ENCODE measurements around the gene NEU2. TPM values are rescaled to one million over a fixed set of nuclear protein-coding genes. Genes with fewer than 3 reads are reported as not detected.
A peak's percentile ranks its signal among the peaks of the same experiment; 100 is the strongest.

The NEU2 gene
- total RNA-seq, 2 donors from 2014 or later = not detected

DNA sequence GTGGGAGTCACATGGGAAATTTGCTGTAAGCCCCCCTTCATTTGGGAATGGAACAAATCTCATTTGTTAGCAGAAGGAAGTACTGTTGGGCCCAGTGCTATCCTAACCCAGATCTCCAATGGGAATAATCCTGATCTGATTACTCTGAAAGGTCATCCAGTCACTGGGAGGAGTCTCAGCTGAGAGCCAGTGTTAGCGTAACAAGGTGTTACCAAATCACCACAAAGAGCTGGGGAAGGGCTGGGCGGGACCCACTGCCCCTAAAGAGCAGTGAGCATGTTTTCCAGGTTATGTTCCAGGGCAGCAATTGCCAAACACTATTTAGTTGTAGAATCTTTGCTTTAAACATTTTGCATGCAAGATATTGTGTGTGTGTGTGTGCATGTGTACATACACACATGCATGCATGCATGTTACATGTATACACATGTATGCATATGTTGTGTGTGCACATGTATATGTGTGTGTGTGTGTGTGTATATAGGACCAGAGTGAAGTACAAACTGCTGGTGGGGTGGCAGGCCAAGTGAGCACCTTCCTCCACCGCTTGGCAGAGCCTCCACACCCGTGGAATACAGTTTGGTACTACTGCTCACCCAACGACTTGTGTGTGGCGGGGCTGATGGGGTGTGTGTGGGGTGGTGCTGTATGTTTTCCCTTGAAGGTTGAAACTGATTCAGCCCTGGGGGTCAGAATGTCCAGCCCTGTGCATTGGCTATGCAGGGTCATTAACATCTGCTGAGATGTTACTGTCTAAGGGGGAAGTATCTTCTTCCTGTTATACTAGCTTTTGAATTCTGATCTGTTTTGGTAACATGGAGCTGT is 42.9 kb downstream of the NEU2 start:
- ATAC-seq (no peak), DNase-seq (no peak)
- TF ChIP-seq, protein P1, sequence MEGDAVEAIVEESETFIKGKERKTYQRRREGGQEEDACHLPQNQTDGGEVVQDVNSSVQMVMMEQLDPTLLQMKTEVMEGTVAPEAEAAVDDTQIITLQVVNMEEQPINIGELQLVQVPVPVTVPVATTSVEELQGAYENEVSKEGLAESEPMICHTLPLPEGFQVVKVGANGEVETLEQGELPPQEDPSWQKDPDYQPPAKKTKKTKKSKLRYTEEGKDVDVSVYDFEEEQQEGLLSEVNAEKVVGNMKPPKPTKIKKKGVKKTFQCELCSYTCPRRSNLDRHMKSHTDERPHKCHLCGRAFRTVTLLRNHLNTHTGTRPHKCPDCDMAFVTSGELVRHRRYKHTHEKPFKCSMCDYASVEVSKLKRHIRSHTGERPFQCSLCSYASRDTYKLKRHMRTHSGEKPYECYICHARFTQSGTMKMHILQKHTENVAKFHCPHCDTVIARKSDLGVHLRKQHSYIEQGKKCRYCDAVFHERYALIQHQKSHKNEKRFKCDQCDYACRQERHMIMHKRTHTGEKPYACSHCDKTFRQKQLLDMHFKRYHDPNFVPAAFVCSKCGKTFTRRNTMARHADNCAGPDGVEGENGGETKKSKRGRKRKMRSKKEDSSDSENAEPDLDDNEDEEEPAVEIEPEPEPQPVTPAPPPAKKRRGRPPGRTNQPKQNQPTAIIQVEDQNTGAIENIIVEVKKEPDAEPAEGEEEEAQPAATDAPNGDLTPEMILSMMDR (IDR thresholded peaks at IDR 0.05) = no peak
- no peak for TF ChIP-seq POLR2A (IDR thresholded peaks at IDR 0.05)
- no peaks in the 10 kb centered on the region for H3K9me3 ChIP-seq
- peaks cover 8% of the 10 kb centered on the region for H3K4me1 ChIP-seq
- peak overlapping the region in 1 of 4 donors; percentile 52 for H3K27ac ChIP-seq
- WGBS, 2 donors = 52 to 65% methylated on average over 4 to 6 of the region's 6 CpGs
- no peak overlapping the region for H3K4me3 ChIP-seq
- no peaks in the 10 kb centered on the region for H3K36me3 ChIP-seq (replicated peaks in 1 of 2; ENCODE audit: insufficient read depth in 1 of 2, low read depth in 2 of 2)
- no peaks in the 10 kb centered on the region for H3K27me3 ChIP-seq
- intact Hi-C loops (cut with DNase I) = no loop called here

DNA sequence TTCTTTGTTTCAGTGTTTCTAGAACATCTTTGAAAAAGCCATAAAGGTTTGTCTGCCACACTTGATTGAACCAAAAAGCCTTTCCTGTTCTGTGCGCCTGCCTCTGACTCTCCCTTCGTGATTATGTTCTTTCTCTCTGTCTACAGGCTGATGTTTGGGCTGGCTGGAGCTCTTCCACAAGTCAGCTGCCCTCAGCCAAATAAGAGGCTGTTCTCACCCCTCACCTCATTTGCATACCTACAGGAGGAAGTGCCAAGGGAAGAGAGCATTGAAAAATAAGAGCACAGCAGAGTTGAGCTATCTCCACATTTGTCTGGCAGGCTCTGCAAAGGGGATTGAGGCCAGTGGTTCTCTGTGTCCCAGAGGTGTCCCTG is 43.5 kb downstream of the NEU2 start:
- WGBS, 2 donors = 37 to 50% methylated on average over 2 of the region's 2 CpGs

DNA sequence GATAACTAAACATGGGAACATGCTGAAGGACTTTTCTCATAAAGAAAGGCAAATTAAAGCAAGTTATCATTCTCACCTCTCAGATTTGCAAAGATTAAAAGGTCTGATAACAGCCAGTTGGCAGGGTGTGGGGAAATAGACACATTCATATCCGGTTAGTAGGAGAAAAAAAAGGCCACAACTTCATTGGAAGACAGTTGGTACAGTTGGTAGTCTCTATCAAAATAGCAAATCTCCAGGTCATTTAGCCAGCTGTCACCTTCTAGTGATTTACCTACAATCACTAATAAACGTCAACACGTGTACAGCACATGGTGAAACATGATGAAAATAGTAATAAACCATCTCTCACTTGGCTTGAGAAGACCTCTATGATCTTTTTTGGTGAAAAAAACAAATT is 44.3 kb downstream of the NEU2 start:
- peaks cover 8% of the 10 kb centered on the region for H3K4me1 ChIP-seq

More for the DNA sequence above, 43.5 kb downstream of the NEU2 start:
- Histone ChIP-seq H3K27me3 (no peaks in the 10 kb centered on the region), H3K36me3 (replicated peaks in 1 of 2; ENCODE audit: insufficient read depth in 1 of 2, low read depth in 2 of 2) (no peaks in the 10 kb centered on the region), H3K9me3 (no peaks in the 10 kb centered on the region), H3K4me1 (peaks cover 8% of the 10 kb centered on the region), H3K4me3 (no peak overlapping the region), H3K27ac (peak overlapping the region in 1 of 4 donors; percentile 52)
- TF ChIP-seq, protein P1 (IDR thresholded peaks at IDR 0.05) = no peak
- TF ChIP-seq POLR2A (IDR thresholded peaks at IDR 0.05) = no peak
- ATAC-seq (no peak), DNase-seq (no peak)
- intact Hi-C loops (cut with DNase I) = no loop called here

DNA sequence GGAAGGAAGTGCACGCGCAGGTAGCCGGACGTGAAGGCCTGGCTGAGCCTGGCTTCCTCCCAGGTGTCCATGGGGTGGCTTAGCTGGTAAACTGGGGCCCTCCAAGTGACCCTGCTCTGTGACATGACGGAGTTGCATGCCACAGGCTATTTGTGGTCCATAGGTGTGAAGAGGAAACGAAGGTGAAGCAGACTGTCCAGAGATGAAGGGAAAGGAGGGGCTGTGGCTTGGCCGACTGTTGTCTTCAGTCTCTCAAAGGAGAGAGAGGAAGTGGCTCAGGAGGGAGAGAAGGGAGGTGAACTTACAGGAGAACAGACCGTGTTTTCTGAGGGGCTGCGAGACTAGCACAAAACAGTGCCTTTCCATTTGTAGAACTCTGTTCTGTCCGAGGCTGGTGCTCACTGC is 47.0 kb downstream of the NEU2 start:
- Histone ChIP-seq H3K27me3 (no peaks in the 10 kb centered on the region), H3K4me1 (peaks cover 12% of the 10 kb centered on the region), H3K4me3 (no peak overlapping the region), H3K36me3 (replicated peaks in 1 of 2; ENCODE audit: insufficient read depth in 1 of 2, low read depth in 2 of 2) (no peaks in the 10 kb centered on the region), H3K9me3 (no peaks in the 10 kb centered on the region), H3K27ac (no peak overlapping the region)
- ATAC-seq (no peak), DNase-seq (no peak)
- WGBS, 2 donors = 48 to 56% methylated on average over 10 of the region's 10 CpGs
- TF ChIP-seq, protein P1 (IDR thresholded peaks at IDR 0.05) = no peak
- TF ChIP-seq POLR2A (IDR thresholded peaks at IDR 0.05) = no peak
- intact Hi-C loops (cut with DNase I) = no loop called here

More for the DNA sequence above, 44.3 kb downstream of the NEU2 start:
- TF ChIP-seq, protein P1 (IDR thresholded peaks at IDR 0.05) = no peak
- TF ChIP-seq POLR2A (IDR thresholded peaks at IDR 0.05) = no peak
- Histone ChIP-seq H3K36me3 (replicated peaks in 1 of 2; ENCODE audit: insufficient read depth in 1 of 2, low read depth in 2 of 2) (no peaks in the 10 kb centered on the region), H3K27me3 (no peaks in the 10 kb centered on the region), H3K4me3 (no peak overlapping the region), H3K9me3 (no peaks in the 10 kb centered on the region), H3K27ac (peak overlapping the region in 1 of 4 donors; percentile 52)
- DNase-seq (no peak), ATAC-seq (no peak)
- intact Hi-C loops (cut with DNase I) = no loop called here
- 25 to 28% methylated on average over 3 of the region's 3 CpGs for WGBS, 2 donors
